ENCODE results near the gene FARP2. TPM values are rescaled to one million over a fixed set of nuclear protein-coding genes. Genes with fewer than 3 reads are reported as not detected.

The FARP2 gene
- total and polyA plus RNA-seq, 4 donors: 9.9 to 49.7 (median 27.4) TPM

DNA sequence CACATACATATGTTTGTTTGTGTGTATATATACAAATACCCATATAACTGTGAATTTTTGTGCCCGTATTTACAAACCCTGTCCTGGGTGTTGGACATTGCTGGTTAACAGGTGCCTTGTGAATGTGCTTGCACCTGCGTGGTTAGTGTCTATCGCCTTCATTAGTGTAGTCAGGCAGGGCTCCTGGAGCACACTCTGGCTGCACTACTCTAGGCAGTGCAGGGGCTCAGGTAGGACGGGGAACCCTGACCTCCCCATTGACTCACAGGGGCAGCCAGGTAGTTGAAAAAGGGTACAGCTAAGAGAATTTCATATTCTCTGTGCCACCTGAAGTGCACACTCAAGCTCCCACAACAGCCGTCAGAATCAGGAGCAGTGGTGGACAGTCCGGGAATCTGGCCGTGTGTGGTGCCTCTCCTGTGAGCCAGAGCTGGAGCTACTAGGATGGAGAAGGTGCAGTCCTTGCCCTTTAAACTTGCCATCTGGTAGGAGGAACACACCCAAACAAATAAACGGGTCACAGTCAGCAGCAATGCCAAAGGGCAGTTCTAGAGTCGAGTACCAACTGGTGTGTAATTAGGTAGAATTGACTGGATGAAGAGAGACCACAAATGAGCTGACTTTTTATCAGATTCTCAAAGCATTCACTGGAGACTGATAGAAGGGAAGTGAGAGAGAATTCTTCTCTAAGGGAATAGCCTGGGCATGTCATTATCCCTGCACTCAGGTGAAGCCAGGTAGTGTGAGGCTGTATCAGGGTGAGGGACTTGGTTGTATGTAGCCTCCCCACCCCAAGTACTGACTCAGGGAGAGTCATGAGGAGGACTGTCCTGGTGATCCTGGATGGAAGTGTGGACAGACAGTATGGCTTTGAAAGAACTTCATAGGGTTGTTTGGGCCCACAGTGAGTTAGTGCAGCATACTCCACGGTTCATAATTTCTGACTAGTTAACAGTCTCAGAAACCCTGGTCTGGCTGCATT, 44.1 kb downstream of the FARP2 start:
- 87 to 89% methylated on average over 10 of the region's 10 CpGs for WGBS, 2 donors
- Histone ChIP-seq H3K9me3 (ENCODE audit: control insufficient read depth in 4 of 4, insufficient read depth in 3 of 4, low read length in 3 of 4) (no peaks in the 10 kb centered on the region), H3K9ac (ENCODE audit: insufficient read depth in 1 of 2, low read length in 2 of 2) (no peak overlapping the region), H3K27ac (ENCODE audit: low read depth in 1 of 2, low read length in 1 of 2) (no peak overlapping the region), H3K36me3 (ENCODE audit: control insufficient read depth in 4 of 4, insufficient read depth in 4 of 4, low read length in 4 of 4) (peaks cover 0 to 4% (median 3%) of the 10 kb centered on the region in 4 donors), H3K4me3 (no peak overlapping the region), H3K27me3 (ENCODE audit: control insufficient read depth in 3 of 3, insufficient read depth in 3 of 3, low read length in 2 of 3) (no peaks in the 10 kb centered on the region), H3K4me1 (ENCODE audit: control insufficient read depth in 5 of 5, insufficient read depth in 5 of 5, low read length in 5 of 5) (no peaks in the 10 kb centered on the region)
- ATAC-seq (ENCODE audit: insufficient read depth, low FRiP score) (no peak), DNase-seq (no peak)
- no peak for TF ChIP-seq CTCF (IDR thresholded peaks at IDR 0.05; ENCODE audit: control extremely low read depth, extremely low read depth)

DNA sequence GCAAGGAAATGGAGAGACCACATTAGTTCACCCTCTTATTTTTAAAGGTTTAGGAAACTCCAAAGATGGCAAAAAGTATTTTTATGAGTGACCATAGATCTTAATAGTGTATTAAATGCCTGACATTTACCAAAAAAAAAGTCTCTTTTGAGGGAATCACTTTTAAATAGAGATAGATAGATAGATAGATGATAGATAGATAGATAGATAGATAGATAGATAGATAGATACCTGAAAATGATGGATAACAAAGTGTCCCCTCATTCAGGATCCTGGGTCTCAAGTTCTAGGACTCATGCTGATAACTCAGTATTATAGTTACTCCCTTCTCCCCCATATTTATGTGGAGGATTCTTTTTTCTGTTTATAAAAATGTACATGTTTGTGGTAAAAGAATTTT, 52.8 kb downstream of the FARP2 start:
- Histone ChIP-seq H3K27ac (ENCODE audit: low read depth in 1 of 2, low read length in 1 of 2) (no peak overlapping the region), H3K9ac (ENCODE audit: insufficient read depth in 1 of 2, low read length in 2 of 2) (no peak overlapping the region), H3K9me3 (ENCODE audit: control insufficient read depth in 4 of 4, insufficient read depth in 3 of 4, low read length in 3 of 4) (no peaks in the 10 kb centered on the region), H3K4me3 (no peak overlapping the region), H3K27me3 (ENCODE audit: control insufficient read depth in 3 of 3, insufficient read depth in 3 of 3, low read length in 2 of 3) (no peaks in the 10 kb centered on the region), H3K4me1 (ENCODE audit: control insufficient read depth in 5 of 5, insufficient read depth in 5 of 5, low read length in 5 of 5) (peaks cover 0 to 11% (median 2%) of the 10 kb centered on the region in 5 donors), H3K36me3 (ENCODE audit: control insufficient read depth in 4 of 4, insufficient read depth in 4 of 4, low read length in 4 of 4) (peaks cover 5 to 19% (median 15%) of the 10 kb centered on the region in 4 donors)
- TF ChIP-seq CTCF (IDR thresholded peaks at IDR 0.05; ENCODE audit: control extremely low read depth, extremely low read depth): no peak
- ATAC-seq (ENCODE audit: insufficient read depth, low FRiP score): no peak
- DNase-seq: no peak

DNA sequence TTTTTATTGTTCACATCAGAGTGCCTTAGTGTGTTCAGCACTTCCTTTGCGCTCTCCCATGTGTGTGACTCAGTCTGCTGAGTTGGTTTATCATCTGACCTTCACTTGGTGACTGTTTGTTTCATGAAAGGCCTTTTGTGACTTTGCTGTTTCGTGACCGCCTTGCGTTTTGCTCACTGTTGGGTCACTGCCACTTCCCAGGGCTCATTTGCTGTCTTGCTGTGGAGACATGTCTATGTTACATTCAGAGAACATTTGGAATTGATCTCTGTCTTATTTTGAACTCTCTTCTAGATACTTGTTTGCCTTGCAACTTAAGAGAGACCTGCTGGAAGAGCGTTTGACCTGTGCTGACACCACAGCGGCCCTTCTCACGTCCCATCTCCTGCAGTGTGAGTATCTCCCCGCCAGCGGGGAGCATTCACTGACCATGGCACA, 54.7 kb downstream of the FARP2 start:
- Histone ChIP-seq H3K27ac (ENCODE audit: low read depth in 1 of 2, low read length in 1 of 2) (no peak overlapping the region), H3K27me3 (ENCODE audit: control insufficient read depth in 3 of 3, insufficient read depth in 3 of 3, low read length in 2 of 3) (no peaks in the 10 kb centered on the region), H3K4me3 (no peak overlapping the region), H3K9me3 (ENCODE audit: control insufficient read depth in 4 of 4, insufficient read depth in 3 of 4, low read length in 3 of 4) (no peaks in the 10 kb centered on the region), H3K4me1 (ENCODE audit: control insufficient read depth in 5 of 5, insufficient read depth in 5 of 5, low read length in 5 of 5) (peaks cover 0 to 11% (median 2%) of the 10 kb centered on the region in 5 donors), H3K9ac (ENCODE audit: insufficient read depth in 1 of 2, low read length in 2 of 2) (peak overlapping the region in 1 of 2 donors; percentile 25), H3K36me3 (ENCODE audit: control insufficient read depth in 4 of 4, insufficient read depth in 4 of 4, low read length in 4 of 4) (peaks cover 13 to 37% (median 21%) of the 10 kb centered on the region in 4 donors)
- no peak for ATAC-seq (ENCODE audit: insufficient read depth, low FRiP score)
- no peak for DNase-seq
- 95 to 96% methylated on average over 9 of the region's 9 CpGs for WGBS, 2 donors
- TF ChIP-seq CTCF (IDR thresholded peaks at IDR 0.05; ENCODE audit: control extremely low read depth, extremely low read depth): no peak

All from lung (tissue), 12 donors.